ENCODE data around the gene SLC35F5. TPM values are rescaled to one million over a fixed set of nuclear protein-coding genes. Genes with fewer than 3 reads are reported as not detected.

The SLC35F5 gene
- total and polyA plus RNA-seq, 2 of the 13 experiments (the other 11 are each of a cell fraction or from before 2014, with no cell fraction given): 139 to 174 TPM

DNA sequence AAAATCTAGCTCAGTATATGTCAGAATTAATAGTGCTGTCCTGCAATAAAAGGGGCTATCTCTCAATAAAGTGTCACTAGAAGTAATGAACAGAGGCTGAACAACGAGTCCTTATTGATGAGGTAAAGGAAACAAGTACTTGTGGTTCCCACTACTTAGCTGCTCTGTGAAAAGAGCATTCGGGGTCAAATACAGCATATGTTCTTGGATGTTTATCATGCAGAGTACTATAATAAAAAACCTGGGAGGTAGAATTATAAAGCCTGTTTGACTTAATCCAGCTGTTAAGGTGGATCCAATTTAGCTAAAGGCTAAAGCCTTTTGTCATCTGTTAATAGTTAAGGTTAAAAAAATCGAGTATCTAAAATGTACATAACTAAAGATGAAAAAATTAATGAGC lies 32.4 kb downstream of the SLC35F5 start:
- no peaks in the 10 kb centered on the region for H3K27me3 ChIP-seq (ENCODE audit: control insufficient read depth in 1 of 2, insufficient read depth in 2 of 2, low read length in 2 of 2)
- no peak overlapping the region for H3K9ac ChIP-seq (ENCODE audit: insufficient read depth, low read depth, low read length)
- FAIRE-seq (no peak), ATAC-seq (no peak), DNase-seq (ENCODE audit: low spot score) (no peak)
- H3K27ac ChIP-seq (ENCODE audit: extremely low read length, insufficient read depth, low read length): no peak overlapping the region
- H3K4me2 ChIP-seq (ENCODE audit: low read depth, low read length): no peak overlapping the region
- in situ Hi-C loops (cut with HindIII; ENCODE audit: extremely low pct_ligation_motif_present, low pct_unique_long_range_greater_than_20kb): no loop called here
- POLR2A ChIA-PET: no interaction called here
- H3K4me1 ChIP-seq (ENCODE audit: insufficient read depth, low read length): peaks cover 5% of the 10 kb centered on the region
- H3K36me3 ChIP-seq (replicated peaks in 1 of 2; ENCODE audit: control insufficient read depth in 1 of 2, insufficient read depth in 2 of 2, low read length in 2 of 2): peaks cover 11 to 41% of the 10 kb centered on the region in 2 experiments
- BruUV-seq (replicated peaks): no TSS peak
- intact Hi-C loops (cut with micrococcal nuclease; ENCODE audit: unreplicated experiment): no loop called here
- H2AFZ ChIP-seq (ENCODE audit: low read length): no peak overlapping the region
- 93% methylated on average over 3 of the region's 3 CpGs for WGBS (ENCODE audit: low lambda C conversion rate)
- TF ChIP-seq ZNF816 (CRISPR knock-in tag; IDR thresholded peaks at IDR 0.05; ENCODE audit: borderline replicate concordance) (0 out of 2 replicates have a peak, but pooled peaks have one; percentile 50), NFIC (IDR thresholded peaks at IDR 0.05; ENCODE audit: low read length) (no peak)
- H4K20me1 ChIP-seq (ENCODE audit: insufficient read depth, low read length): no peaks in the 10 kb centered on the region
- no peak overlapping the region for H3K4me3 ChIP-seq (replicated peaks in 1 of 3; ENCODE audit: insufficient read depth in 1 of 3, low read depth in 2 of 3, low read length in 3 of 3)
- no peaks in the 10 kb centered on the region for H3K79me2 ChIP-seq (ENCODE audit: insufficient read depth, low read length)
- H3K9me3 ChIP-seq (ENCODE audit: low read length): no peaks in the 10 kb centered on the region
- CTCF ChIA-PET (ENCODE audit: low intra/inter-chr PET ratio, low total read pairs): no interaction called here

DNA sequence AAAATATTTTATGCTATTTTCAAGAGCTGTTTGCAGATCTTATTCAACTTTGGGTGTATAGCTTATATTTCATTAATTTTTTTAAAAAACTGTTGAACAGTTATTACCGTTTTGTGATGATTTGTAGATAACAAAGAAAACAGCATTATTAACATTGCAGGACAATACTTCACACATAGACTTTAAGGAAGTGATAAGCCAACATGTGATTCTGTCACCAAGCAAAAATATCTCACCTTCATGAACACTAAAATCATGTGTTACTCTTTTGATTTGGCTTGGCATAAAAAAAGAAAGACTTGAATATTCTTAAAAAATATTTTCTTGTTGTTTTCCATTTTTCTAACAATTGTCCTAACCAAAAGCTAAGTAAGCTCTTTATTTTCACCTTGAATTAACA lies 33.0 kb downstream of the SLC35F5 start:
- H3K27me3 ChIP-seq (ENCODE audit: control insufficient read depth in 1 of 2, insufficient read depth in 2 of 2, low read length in 2 of 2): no peaks in the 10 kb centered on the region
- CTCF ChIA-PET (ENCODE audit: low intra/inter-chr PET ratio, low total read pairs): no interaction called here
- H3K36me3 ChIP-seq (replicated peaks in 1 of 2; ENCODE audit: control insufficient read depth in 1 of 2, insufficient read depth in 2 of 2, low read length in 2 of 2): peaks cover 11 to 42% of the 10 kb centered on the region in 2 experiments
- ATAC-seq (no peak), FAIRE-seq (no peak), DNase-seq (ENCODE audit: low spot score) (no peak)
- H3K9ac ChIP-seq (ENCODE audit: insufficient read depth, low read depth, low read length): no peak overlapping the region
- intact Hi-C loops (cut with micrococcal nuclease; ENCODE audit: unreplicated experiment) (no loop called here), in situ Hi-C loops (cut with HindIII; ENCODE audit: extremely low pct_ligation_motif_present, low pct_unique_long_range_greater_than_20kb) (no loop called here)
- peaks cover 5% of the 10 kb centered on the region for H3K4me1 ChIP-seq (ENCODE audit: insufficient read depth, low read length)
- POLR2A ChIA-PET: no interaction called here
- no peak overlapping the region for H3K4me3 ChIP-seq (replicated peaks in 1 of 3; ENCODE audit: insufficient read depth in 1 of 3, low read depth in 2 of 3, low read length in 3 of 3)
- WGBS (ENCODE audit: low lambda C conversion rate): 95% methylated on average over 1 of the region's 1 CpG
- no peak overlapping the region for H2AFZ ChIP-seq (ENCODE audit: low read length)
- H3K4me2 ChIP-seq (ENCODE audit: low read depth, low read length): no peak overlapping the region
- no peak overlapping the region for H3K27ac ChIP-seq (ENCODE audit: extremely low read length, insufficient read depth, low read length)
- no peaks in the 10 kb centered on the region for H3K79me2 ChIP-seq (ENCODE audit: insufficient read depth, low read length)
- H4K20me1 ChIP-seq (ENCODE audit: insufficient read depth, low read length): no peaks in the 10 kb centered on the region
- no peaks in the 10 kb centered on the region for H3K9me3 ChIP-seq (ENCODE audit: low read length)
- no TSS peak for BruUV-seq (replicated peaks)
- TF ChIP-seq ZFX (CRISPR knock-in tag; IDR thresholded peaks at IDR 0.05; ENCODE audit: low read depth): no peak
- TF ChIP-seq TCF7L2 (IDR thresholded peaks at IDR 0.05; ENCODE audit: low read depth, low read length): no peak
- no peak for TF ChIP-seq PRDM4 (CRISPR knock-in tag; IDR thresholded peaks at IDR 0.05; ENCODE audit: borderline replicate concordance)
- no peak for TF ChIP-seq ZFP1 (CRISPR knock-in tag; IDR thresholded peaks at IDR 0.05)
- TF ChIP-seq FOXM1 (CRISPR knock-in tag; IDR thresholded peaks at IDR 0.05): no peak
- TF ChIP-seq ETV6 (CRISPR knock-in tag; conservative IDR thresholded peaks at IDR 0.05): no peak
- TF ChIP-seq ATM (IDR thresholded peaks at IDR 0.05; ENCODE audit: borderline replicate concordance): no peak
- TF ChIP-seq, protein P1, sequence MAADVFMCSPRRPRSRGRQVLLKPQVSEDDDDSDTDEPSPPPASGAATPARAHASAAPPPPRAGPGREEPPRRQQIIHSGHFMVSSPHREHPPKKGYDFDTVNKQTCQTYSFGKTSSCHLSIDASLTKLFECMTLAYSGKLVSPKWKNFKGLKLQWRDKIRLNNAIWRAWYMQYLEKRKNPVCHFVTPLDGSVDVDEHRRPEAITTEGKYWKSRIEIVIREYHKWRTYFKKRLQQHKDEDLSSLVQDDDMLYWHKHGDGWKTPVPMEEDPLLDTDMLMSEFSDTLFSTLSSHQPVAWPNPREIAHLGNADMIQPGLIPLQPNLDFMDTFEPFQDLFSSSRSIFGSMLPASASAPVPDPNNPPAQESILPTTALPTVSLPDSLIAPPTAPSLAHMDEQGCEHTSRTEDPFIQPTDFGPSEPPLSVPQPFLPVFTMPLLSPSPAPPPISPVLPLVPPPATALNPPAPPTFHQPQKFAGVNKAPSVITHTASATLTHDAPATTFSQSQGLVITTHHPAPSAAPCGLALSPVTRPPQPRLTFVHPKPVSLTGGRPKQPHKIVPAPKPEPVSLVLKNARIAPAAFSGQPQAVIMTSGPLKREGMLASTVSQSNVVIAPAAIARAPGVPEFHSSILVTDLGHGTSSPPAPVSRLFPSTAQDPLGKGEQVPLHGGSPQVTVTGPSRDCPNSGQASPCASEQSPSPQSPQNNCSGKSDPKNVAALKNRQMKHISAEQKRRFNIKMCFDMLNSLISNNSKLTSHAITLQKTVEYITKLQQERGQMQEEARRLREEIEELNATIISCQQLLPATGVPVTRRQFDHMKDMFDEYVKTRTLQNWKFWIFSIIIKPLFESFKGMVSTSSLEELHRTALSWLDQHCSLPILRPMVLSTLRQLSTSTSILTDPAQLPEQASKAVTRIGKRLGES (CRISPR knock-in tag; IDR thresholded peaks at IDR 0.05; ENCODE audit: borderline replicate concordance): no peak
- no peak for TF ChIP-seq ZNF121 (CRISPR knock-in tag; IDR thresholded peaks at IDR 0.05)
- no peak for TF ChIP-seq KLF13 (CRISPR knock-in tag; IDR thresholded peaks at IDR 0.05)
- TF ChIP-seq, protein P2, sequence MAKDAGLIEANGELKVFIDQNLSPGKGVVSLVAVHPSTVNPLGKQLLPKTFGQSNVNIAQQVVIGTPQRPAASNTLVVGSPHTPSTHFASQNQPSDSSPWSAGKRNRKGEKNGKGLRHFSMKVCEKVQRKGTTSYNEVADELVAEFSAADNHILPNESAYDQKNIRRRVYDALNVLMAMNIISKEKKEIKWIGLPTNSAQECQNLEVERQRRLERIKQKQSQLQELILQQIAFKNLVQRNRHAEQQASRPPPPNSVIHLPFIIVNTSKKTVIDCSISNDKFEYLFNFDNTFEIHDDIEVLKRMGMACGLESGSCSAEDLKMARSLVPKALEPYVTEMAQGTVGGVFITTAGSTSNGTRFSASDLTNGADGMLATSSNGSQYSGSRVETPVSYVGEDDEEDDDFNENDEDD (CRISPR knock-in tag; IDR thresholded peaks at IDR 0.05; ENCODE audit: borderline replicate concordance): no peak
- TF ChIP-seq ATF7-NPFF (CRISPR knock-in tag; IDR thresholded peaks at IDR 0.05; ENCODE audit: low read depth): no peak
